Measurements from ENCODE around the gene MUC6.

DNA sequence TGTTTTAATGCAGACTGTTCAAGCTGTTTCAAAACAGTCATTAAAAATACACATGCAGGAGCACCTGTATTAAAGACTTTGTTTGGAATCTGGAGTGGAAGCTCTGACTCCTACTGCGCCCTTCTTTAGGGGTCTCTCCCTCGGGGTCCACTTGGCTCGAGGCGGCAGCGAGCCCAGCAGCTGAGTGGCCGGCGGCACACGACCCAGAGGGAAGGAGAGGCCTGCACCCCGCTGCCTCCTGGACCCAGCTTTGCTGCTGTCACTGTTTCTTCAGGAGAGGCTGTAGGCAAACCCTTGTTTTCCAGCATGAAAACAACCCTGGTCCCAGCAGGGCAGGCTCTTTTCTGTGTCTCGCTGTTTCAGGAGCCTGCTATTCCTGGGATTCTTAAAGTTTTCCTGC, 29.2 kb downstream of the MUC6 start:
- TF ChIP-seq, protein P1, sequence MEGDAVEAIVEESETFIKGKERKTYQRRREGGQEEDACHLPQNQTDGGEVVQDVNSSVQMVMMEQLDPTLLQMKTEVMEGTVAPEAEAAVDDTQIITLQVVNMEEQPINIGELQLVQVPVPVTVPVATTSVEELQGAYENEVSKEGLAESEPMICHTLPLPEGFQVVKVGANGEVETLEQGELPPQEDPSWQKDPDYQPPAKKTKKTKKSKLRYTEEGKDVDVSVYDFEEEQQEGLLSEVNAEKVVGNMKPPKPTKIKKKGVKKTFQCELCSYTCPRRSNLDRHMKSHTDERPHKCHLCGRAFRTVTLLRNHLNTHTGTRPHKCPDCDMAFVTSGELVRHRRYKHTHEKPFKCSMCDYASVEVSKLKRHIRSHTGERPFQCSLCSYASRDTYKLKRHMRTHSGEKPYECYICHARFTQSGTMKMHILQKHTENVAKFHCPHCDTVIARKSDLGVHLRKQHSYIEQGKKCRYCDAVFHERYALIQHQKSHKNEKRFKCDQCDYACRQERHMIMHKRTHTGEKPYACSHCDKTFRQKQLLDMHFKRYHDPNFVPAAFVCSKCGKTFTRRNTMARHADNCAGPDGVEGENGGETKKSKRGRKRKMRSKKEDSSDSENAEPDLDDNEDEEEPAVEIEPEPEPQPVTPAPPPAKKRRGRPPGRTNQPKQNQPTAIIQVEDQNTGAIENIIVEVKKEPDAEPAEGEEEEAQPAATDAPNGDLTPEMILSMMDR (IDR thresholded peaks at IDR 0.05) = no peak
- TF ChIP-seq POLR2A (IDR thresholded peaks at IDR 0.05) = no peak
